HG02571 (cell line): Measurements from ENCODE around the gene SNCB.

Source experiments
- ATAC-seq: cut with Tn5 transposase; IDR thresholded peaks from one replicate; pipeline ENCODE4 v1.9.1; 2021; ENCODE audit warnings: mild to moderate bottlenecking, moderate library complexity; ENCODE audit not compliant: unreplicated experiment

Gene SNCB

DNA sequence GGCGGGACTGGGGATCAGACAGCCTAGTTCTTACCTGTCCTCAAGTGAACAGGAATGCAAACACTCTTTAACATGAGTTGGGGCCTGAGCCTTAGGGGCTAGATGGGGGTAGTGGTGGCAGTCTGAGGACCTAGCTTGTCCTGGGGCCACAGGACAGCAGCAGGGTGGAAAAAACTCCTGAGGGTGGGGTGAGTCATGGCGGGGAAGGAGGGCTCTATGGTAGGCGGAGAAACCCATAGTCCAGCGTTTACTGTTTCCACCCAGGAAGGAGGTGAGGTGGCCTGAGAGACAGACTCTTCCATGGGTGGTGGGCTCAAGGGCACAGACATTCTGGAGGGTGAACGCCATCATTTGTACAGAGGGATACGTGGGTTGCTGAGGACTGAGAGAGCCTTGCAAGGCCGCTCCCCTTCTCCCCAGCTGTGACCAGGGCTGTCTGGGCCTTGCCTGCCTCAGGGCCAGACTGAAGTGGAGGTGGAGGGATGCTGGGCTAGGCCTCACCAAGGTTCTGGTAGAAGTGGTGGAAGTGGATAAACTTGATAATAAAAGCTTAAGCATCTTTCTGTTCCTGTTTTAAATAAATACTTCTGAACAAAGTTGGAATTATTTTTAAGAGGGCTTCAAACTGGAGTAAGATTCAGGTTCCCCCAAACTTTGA, 15.8 kb upstream of the SNCB start:
- ATAC-seq: no peak

DNA sequence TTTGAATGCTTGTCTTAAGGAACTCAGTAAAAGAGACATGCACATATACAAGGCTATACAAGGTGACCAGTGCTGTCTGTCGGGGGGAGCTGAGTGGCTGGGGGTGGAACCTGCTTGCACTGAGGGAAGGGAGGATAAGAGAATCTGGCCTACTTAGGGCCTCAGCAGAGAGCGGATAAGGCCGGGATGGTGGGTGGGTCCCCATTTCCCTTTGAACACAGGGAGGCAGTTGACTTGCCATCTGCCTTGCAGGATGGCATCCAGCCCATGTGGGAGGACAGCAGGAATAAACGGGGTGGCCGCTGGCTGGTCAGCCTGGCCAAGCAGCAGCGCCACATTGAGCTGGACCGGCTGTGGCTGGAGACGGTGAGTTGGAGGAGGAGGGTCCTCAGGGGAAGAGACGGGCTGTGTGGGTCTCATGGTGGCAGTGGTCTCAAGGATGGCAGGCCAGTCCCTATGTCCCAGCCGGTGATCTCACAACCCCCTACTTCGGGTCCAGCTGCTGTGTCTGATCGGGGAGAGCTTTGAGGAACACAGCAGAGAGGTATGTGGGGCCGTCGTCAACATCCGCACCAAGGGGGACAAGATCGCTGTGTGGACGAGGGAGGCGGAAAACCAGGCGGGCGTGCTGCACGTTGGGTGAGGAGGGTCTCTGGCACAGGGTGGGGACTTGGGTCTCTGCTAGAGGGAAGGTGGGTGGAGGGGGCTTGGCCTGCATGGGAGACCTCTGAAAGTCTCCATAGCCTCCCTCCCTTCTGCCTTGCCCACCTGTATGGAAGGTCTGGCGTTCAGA, 14.7 kb upstream of the SNCB start:
- no peak for ATAC-seq

DNA sequence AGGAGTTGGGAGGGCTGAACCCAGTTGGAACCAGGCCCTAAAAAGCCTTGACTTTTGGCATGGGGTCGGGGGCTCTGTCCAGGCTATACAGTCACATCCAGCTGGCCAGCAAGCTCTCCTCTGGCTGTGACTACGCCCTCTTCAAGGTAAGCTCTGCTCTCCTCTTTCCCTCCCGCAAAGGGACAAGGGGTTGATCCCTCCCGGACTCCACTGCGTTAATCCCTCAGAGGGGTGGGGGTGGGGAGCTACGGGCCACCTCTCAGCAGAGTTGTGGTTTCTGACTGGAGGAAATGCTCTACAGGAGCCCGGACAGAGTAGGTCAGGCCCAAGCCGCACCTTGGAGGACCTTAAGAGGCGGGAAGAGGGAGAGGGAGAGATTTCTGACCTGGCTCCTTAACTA, 14.0 kb upstream of the SNCB start:
- ATAC-seq: no peak

DNA sequence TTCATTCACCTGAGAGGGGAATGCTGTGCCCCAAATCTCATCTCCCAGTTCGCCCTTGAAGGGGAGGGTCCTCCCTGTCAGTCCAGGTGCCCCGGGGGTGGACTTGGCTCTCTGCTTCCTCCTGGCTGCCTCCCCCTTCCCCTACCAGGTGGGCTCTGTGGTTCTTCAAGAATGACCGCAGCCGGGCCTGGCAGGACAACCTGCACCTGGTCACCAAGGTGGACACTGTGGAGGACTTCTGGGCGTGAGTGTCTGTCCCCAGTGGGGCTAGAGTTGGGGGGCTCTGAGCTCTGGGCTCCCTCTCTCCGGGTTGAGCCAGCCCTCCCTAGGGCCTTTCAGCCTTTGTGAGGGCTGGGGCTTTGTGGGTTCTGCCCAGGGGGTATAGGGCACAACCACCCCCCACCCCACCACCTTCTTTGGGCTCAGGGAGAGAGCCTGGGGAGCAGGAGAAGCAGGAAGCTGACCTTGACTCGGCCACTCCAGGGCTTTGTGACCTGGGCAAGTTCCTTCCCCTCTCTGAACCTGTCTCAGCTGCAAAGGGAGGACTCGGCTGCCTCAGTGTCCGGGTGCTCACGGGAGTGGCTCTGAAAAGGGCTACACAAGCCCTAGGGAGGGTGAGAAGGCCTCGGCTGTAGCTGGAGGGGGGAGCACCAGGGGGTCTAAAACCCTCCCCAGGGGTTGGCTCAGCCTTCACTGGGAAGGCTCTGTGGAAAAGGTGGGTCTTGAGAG, 13.3 kb upstream of the SNCB start:
- no peak for ATAC-seq

DNA sequence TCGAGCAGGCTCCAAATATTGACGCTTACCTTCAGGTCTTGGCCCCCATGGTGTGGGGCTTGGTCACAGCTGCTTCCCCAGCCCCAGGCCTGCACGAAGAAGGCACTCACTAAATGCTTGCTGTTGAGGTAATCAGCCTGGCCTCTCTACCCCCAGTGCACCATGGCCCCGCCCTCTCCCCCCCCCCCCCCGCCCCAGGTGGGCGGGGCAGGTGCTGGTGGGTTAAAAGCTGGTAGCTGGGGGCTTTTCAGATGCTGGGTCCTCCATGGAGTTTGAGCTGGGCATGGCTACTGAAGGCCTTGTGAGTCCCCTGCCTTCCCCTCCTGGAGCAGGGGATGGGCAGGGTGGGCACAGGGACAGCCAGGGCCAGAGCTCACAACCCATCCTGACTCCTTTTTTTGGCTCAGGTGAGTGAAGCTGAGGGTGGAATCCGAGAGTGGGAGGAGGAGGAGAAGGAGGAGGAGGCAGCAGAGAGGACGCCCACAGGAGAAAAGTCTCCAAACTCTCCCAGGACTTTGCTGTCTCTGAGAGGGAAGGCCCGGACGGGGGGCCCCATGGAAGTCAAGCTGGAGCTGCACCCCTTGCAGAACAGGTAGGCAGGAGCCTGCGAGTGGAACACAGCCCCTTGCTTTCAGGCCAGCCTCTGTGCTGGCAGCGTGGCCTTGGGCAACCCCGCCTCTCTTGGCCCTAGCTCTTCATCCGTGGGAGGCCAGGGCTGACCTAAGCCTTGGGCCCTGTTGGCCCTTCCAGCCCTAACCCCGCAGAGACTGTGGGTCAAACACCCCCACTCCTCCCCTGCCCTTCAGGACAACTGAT, 12.5 kb upstream of the SNCB start:
- ATAC-seq: no peak

DNA sequence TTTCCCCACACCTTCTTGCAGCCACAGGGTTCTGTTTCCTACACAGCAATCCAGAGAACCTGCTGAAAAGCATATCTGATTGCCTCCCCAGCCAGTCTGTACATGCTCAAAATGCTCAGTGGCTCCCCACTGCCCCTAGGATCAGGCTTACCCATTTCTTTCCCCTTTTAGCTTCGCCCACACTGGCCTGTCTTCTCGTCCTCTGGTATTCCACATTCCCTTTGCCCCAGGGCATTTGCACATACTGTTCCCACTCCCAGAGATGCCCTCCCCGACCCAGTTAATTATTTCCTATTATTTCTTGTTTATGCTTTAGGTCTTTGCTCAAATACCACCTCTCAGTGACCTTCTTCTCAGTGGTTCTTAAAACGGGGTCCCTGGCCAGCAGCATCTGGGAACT, 10.3 kb upstream of the SNCB start:
- ATAC-seq: no peak

DNA sequence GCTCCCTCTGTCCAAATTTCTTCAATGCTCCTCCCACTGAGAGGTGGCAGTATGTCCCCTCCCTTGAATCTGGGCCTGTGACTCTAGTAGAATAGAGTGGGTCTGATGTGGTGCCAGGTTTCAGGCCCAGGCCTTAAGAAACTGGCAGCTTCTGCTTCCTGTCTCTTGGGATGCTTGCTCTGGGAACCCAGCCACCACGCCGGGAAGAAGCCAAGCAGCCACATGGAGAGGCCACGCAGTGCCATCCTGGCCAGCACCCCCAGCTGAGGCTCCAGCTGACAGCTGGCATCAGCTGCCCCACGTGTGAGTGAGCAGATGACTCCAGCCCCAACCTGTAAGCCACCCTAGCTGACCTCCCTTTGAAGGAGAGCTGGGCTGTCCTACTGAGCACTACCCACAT, 9.6 kb upstream of the SNCB start:
- no peak for ATAC-seq

DNA sequence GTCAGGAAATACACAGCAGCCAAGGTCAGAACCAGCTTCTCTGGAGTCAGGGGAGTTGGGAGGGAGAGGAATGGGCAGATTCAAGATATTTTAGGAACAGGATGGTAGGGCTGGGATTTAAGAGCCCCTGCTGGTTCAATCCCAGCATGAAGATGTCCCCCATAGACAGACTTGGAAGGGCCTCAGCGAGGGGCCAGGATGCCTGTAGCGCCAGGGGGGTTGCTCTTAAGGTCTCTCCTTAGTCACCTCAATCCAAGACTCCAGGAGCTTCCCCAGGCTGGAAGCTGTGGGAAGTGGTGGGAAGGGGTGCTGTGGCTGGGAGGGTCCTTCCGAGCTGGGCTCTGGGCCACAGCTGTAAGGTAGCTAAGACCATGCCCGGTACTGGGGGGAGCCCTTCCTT, 8.9 kb upstream of the SNCB start:
- no peak for ATAC-seq

DNA sequence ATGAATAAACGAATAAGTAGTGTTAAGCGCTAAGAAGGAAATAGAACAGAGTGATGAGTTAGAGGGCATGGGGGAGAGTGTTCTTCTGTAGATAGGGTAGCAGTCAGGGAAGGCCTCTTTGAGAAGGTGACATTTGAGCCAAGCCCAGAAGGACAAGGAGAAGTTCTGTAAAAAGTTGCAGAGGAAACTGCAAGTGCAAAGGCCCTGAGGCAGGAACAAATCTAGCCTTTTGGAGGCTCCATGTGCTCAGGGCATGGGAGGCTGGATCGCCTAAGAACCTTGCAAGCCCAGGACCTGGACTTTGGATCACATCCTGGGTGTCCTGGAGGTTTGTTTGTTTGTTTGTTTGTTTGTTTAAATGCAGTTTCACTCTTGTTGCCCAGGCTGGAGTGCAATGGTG, 8.1 kb upstream of the SNCB start:
- ATAC-seq: no peak

DNA sequence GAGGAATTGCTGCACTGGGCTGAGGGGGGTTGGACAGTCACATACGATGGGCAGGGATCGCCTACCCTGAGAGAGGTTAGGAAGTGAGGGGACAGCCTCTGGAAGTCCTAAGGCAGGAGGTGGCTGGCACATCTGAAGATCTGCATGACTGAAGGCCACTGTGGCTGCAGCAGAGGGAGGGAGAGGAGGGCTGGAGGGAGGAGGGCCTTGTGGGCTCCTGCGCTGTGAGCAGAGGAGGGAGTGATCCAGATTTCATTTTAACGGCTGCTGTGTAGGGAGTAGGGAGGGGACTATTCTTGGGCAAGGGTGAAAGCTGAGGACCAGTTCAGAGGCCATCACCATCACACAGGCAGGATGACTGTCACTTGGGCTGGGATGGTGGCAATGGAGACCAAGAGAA, 7.2 kb upstream of the SNCB start:
- ATAC-seq: no peak

DNA sequence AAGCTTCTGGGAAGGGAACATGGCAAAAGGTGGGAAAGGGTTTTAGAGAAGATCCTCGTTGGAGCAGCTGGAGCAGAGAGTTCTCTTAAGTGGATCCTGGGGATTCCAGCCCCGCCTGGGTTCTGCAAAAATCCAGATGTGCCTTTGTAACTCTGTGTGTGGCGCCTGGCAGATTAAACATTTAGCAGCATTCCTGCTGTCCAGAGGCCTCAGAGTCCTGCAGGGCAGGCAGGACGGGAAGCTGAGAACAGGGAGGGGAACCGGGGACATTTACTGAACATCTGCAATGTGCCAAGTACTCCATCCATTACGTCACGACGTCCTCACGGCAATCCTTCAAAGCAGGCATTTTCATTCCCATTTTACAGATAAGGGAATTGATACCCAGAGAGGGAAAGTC, 6.1 kb upstream of the SNCB start:
- ATAC-seq: no peak

DNA sequence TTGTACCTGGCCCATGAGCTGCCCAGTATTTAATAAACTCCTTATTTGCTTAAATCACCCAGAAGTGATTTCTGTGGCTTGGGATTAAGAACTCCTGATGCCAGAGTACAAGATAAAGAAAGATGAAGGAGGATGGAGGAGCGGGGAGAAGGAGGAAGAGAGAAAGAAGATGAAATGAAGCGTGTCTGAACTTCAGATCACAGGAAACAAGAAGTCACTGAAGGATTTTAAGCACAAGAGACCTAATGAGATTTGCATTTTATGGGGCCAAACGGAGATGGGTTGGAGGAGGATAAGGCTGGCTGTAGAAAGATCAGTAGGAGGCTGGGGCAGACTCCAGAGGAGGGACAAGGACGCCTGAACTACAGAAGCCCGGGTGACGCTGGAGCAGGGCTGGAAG, 3.3 kb upstream of the SNCB start:
- no peak for ATAC-seq

DNA sequence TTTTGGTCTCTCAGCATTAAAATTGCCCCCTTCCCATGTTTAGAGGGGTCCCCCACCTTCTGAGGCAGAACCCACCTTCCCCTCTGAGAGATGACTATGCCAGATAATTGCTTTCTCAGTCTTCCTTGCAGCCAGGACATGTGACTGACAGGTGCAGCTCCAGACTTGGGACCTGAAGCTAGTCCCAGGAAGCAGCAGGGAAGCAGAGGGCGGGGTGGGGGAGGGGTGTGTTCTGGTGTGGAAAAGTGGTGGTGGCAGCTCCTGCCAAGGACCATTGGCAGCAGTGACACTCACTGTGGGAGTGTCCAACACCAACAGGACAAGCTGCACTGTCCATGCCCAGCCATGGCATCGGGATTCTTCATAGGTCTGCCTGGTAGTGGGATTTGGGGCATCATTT, 2.4 kb upstream of the SNCB start:
- no peak for ATAC-seq

DNA sequence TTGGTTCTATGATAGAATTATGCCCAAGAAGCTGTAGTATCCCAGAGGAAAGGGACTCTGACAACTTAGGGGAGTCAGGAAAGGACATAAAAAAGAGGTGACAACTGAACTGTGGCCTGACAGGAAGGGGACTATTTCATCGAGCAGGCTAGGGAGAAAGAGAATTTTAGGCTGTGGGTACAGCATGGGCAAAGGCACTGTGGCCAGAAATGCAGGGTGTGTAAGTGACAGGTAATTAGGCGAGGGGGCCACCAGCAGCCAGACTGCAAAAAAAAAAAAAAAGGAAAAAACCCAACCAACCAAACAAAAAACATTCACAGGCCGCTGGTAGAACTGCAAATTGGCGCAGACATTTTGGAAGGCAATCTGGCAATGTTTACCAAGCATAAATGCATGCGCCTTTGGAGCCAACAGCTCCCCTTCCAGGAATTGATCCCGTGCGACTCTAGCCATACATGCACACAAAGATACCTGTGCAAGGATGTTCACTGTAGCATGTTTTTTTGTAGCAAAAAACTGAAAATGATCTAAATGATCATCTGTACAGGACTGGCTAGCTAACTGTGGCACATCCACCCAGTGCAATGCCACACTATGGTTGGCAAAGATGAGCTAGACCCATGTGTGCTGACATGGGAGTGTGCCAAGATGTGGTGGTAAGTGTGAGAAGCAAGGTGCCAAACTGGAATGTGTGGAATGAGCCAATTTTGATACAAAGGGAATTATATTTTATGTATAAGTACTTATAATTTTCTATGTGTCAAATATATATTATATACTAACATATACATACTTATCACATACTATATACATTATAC, 1.3 kb upstream of the SNCB start:
- ATAC-seq: no peak

DNA sequence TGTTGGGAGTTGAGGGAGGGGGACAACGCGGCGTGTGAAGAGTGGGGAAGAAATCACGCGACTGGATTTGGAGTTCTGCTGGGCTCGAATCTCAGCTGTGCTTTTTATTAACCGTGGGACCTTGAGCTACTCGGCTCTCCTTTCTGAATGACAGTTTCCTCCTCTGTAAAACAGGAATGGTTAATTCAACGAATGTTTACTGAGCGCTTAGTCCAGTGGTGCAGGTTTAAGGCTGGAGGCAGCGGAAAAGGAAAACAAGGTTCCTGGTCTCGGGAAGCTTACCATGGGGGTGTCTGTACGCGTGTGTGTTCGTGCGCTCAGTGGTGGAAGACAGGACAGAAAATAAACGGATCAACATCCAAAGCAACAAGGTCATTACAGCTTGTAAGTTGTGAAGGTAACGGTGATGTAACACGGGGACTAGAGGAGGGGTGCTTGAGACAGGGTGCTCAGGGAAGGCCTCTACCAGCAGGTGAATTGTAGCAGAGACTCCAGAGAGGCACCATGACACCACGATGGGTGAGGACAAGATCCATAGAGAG, 418 bp upstream of the SNCB start:
- no peak for ATAC-seq

DNA sequence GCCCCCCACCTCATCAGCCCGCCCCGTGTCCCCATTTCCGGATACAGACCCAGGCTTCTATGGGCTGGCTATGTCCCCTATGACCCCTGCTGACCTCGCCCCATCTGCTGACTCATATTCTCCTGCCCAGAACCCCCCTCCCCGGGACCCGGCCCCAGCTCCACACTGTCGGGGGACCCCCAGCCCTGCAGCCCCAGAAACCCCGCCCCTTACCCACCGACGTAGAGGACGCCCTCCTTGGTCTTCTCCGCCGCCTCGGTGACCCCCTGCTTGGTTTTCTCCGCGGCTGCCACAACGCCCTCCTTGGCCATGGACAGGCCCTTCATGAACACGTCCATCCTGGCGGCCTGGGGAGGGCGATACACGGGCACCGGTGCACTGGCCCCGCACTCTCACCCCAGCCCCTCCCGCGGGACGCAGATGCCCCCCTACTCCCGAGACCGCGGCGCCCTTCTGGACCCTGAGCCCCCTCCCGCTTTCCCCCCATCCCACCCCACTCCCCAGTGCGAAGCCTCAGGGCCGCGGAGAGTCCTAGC, 949 bp downstream of the SNCB start:
- ATAC-seq: no peak

DNA sequence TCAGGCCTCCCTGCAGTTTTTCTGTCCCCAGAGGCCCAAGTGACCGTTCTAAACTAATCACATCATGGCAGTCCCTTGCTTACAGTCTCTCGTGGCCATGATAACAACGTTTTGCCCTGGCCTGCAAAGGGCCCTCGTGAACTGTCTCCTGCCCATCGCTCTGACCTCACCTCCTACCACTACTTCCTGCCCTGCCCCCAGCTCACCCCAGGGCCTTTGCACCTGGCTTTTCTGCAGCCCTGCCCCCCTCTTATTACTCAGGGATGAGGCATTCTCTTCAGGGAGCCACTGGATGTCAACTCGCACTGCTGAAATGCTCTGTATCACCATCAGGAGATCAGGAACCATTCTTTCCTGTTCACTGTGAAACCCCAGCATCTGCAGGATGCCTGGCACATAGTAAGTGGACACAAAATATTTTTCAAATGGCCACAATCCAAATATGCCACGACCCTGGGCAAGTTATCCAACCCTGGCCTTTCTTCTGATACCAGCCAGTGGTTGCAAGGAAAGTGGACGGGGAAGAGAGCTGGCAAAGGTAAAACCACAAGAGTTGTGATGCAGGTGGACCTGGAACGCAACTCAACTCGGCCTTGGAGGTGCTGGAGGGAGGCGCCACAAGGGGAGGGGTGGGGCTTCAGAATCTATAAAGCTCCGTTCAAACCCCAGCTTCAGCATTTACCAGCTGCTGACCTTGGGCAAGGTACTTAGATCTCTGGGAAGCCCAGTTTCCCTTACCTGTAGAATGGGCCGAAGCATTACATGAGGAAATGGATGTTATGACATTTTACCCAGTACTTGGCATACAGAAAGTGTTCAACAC, 1.7 kb downstream of the SNCB start:
- ATAC-seq: no peak

DNA sequence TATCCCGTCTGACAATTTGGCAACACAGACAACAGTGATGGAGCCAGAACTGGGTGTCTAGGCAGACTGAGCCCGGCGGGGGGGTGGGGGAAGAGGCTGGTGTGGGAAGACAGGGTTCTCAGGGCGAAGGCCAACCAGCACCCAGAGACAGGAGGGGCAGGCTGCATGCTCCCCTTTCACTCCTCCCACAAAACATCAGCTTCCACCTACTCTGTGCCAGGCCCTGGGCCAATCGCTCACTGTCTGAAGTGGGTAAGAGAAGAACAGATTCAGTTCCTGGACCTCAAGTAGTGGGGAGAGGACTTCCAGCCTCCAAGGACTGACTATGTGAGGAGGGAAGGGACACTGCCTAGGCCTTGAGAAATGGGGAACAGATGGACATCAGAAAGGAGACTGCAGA, 2.8 kb downstream of the SNCB start:
- ATAC-seq: no peak

DNA sequence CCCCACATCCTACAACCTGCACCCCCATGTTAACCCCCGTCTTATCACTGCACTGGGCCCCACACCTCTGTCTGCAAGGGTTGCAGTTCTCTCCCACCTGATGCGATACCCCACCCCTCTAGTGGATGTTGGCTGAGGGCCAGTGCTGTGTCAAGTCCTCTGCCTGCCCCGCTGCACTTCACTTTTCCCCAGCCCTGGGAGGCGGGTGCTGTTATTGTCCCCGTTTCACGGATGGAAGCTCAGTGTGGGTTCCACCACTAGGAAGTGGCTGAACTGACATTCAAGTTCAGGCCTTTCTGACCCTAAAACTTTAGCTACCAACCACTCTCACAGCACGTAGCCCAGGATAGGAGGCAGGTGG, 3.5 kb downstream of the SNCB start:
- no peak for ATAC-seq
